ENCODE data around the gene CNTN5.
"Not testable (repeated sequence)": the region's sequence is repeated elsewhere in the genome, so short reads cannot be mapped to it uniquely, and the experiment has no call there.

CNTN5 gene

GRCh38 chr11:99279266-99279665, 258.5 kb downstream of the CNTN5 start:
- no peak for DNase-seq

GRCh38 chr11:99281331-99281730, 260.6 kb downstream of the CNTN5 start:
- DNase-seq, result no peak

DNA sequence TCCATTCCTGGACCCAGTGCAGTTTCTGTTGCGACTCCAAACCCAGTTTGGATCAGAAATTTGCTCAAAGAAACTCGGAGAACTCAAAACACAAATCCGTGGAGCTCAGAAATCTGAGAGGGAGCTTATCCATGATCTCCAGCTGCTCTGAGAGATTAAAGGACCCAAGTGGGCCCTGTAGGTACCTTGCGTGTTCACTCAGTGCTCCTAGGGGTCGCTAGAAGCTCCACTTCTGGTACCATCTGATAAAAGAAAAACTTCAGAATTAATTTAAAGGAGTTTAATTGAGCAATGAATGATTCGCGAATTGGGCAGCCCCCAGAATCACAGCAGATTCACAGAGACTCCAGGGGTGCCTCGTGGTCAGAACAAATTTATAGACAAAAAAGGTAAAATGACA, 277.2 kb downstream of the CNTN5 start:
- DNase-seq, result not testable (repeated sequence)

DNA sequence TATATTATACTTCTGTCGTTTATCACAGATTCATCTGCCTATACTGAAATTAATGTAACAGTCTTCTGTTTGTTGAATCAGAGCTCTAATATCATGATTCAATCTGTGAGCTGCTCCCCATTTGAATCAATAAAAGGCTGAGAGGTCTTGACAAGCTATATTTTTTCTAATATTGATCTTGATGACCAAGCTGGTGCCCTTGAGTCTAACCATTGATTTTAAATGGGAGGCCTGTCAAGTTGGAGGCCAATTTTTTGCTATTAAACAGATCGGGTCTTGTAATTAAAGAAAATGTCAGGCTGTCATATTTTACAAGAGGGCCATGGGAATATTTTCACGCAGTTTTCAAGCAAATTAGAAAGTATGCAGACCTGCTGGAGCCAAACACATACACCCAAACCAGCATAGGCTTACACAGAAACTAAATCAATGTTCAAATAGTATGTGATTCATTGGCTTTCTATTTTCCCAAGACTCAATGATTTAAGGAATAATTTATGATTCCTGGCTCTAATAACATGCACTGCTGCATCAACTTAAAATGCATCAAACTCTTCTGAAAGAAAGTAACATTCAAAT, 286.9 kb downstream of the CNTN5 start:
- no peak for DNase-seq

DNA sequence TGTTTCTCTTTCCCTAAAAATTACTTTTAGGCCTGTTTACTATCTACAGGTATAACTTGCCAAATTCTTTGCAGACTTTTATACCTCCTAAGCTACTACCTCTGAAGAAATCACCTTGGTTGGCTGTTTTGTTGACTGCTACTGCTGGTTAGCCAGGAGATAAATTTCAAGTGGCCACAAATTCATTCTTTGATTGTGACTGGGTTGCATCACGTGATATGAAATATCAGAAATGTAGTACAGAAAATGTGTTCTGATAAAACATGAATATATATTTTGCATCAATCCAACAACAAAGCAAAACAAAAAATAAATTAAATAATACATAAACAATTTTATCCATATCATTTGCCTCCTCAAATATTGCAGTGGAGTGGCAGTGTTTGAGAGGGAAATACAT, 291.1 kb downstream of the CNTN5 start:
- no peak for DNase-seq

DNA sequence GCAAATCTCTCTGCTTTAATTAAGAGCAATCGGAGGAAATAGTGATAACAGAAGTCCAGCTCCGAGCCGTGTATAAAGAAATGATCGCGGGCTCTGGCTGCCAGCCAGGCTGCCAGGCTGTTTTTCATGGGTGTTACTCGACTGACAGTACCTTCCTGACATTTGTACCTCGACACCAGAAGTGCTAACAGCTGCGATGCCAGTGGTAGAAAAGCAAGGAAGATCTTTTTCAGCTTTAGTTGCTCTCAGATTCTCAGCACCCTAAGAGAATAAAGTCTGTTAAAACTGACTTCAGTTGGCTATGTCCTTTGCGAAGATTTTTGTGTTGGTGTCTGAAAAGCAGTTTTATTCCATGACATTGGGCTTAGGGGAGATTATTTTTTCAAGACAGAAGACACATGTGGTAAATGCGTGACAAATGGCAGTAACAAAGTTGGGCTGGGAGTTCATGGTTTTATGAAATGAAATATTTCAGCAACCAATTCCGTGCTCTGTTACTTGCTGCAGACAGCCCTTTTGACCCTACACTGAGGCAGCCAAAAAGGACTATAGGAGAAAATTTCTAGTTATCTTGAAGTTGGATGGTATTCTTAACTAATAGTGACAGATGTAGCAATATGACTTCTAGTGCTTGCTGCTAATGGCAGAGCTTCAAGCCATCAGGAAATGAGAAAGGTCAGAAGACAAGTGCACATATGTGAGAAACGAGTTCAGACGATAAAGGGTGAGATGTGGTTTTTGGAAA, 296.2 kb downstream of the CNTN5 start:
- DNase-seq, result no peak

GRCh38 chr11:99320769-99321290, 300.1 kb downstream of the CNTN5 start:
- DNase-seq, result no peak

- no peak for DNase-seq
Observed at GRCh38 chr11:99325847-99326246, 305.1 kb downstream of the CNTN5 start.

- no peak for DNase-seq
Observed at GRCh38 chr11:99327066-99327465, 306.3 kb downstream of the CNTN5 start.

GRCh38 chr11:99327527-99327926, 306.8 kb downstream of the CNTN5 start:
- DNase-seq, result no peak

GRCh38 chr11:99333621-99334020, 312.9 kb downstream of the CNTN5 start:
- DNase-seq, result no peak

DNA sequence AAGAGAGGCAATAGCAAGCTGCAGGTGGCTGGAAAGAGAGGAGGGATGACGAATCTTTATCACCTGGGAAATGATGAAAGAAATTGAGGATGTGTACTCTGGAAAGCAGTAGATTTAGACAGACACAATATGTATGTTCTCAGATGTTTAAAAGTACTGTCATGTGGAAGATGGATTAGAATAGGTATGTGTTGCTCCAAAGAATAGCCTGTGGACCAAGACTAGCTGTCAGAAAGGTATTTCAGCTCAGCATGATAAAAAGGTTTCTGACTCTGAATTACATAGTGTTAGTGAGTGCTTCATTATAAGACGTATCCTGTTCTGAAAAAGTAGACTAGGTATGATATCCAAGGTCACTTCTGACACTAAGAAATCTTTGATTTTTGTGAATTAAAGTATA, 322.4 kb downstream of the CNTN5 start:
- no peak for DNase-seq

DNA sequence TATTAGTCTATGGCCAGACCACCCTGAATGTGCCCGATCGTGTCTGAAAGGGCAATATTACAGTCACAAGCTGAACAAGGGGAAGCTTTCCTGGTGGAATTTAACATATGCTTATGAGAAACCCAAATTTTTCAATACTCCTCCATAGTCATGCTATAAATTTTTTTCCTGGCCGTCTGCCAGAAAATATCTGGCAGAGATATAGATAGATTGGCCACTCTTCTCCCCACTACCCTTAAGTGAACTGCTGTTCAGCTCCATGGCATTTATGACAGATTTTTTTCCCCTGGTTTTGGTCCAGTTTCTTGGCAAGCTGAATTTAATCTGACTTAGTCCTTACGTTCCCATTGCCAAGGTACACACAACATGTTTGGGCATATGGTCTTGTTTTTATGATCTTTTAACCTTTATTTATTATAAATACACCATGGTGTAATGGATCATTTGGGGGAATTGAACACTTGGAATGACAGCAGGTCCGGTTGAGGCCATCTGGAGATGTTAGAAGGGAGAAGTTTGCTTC, 328.5 kb downstream of the CNTN5 start:
- no peak for DNase-seq

GRCh38 chr11:99351624-99352023, 330.9 kb downstream of the CNTN5 start:
- no peak for DNase-seq

- no peak for DNase-seq
Observed at GRCh38 chr11:99352642-99353041, 331.9 kb downstream of the CNTN5 start.

- no peak for DNase-seq
Observed at GRCh38 chr11:99366546-99366945, 345.8 kb downstream of the CNTN5 start.

DNA sequence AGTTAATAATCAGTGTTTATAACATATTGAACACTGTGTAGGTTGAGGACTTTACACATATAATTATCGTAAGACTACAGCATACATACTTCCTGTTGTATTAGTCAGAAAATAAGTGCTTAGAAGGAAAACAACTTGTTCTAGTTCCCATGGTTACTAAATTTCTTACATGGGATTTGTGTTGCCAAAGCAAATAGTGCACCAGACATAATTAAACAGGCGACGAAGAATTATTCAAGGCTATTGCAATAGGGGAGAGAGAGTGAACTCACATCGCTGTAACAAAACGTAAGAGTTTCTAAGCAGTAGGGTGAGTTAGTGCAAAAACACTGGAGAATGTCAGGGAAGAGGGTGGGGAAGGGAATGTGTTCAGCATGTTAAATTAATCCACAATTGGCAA, 347.8 kb downstream of the CNTN5 start:
- DNase-seq, result no peak

DNA sequence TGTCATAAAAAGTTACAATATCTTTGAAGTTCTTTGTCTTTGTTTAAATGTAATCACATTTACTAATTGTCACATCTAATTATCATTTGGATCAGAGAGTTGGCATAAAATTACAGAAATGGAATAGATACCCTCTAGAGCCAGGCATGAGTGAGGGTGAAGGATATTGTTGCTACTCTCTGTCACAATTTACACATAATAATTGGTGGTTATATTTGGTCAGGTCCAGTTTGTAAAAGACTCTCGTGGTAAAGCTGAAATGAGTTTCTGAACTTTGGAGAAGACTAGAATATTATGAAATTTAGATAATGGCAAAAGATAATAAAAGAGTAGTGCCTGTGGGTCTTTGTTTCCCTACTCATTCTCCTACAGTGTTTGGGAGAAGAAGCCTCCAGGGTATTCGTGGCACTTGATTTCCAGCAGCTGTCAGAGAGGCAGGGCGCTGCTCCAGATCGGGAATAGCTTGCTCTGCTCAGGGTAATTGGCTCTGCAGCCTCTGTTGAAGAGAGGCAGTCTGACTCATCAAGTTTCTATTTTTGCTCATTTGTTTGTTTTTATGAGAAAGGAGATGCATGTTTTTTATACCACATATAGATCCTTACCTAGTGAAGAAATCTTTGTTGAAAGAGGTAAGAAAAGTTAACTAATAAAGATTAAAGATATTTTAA, 349.9 kb downstream of the CNTN5 start:
- DNase-seq, result no peak

- DNase-seq, result no peak
Observed at GRCh38 chr11:99371257-99371656, 350.5 kb downstream of the CNTN5 start.

GRCh38 chr11:99376463-99376862, 355.7 kb downstream of the CNTN5 start:
- DNase-seq, result no peak

DNA sequence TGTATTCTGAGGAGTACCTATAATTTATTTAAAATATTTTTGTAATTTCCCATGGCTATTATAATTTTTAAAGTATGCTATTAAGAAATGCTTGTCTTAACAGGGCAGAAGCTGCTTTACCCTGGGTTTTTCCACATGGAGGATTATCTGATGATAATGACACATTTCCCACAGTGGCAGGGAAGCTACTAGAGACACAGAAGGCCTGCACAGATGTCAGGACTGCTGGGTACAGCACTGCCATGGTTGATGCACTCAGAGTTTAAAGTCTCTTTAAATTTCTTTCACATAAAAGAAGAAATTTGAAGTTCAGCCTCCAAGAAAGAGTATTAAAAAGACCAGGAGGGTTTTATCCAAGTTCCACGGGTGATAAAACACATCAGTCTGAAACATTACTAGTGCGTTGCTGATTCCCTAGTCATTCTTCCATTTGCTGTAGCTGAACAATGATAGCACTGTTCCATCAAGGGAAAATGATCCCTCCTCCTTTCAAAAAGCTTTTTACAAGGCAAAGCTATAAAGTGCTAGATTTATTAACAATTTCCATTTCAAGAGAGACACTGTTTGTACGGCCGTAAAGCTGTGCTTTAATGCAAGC, 363.0 kb downstream of the CNTN5 start:
- no peak for DNase-seq

DNA sequence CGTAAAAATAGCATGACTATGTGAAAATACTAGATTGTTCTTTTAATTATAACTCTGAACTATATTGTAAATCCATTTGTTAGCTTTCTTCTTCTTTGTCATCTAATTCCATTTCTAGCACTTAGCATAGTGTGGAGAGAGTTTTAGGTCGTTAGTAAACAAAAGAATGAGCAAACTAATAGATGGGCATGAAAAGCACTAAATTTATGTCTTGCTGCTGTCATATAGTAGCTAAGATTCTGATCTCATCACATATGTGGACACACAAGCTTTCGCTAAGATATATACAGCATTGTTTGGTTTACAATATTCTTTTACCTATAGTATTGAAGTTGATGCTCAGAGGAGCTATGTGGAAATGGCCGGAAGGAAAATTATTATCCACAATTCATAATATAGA, 370.5 kb downstream of the CNTN5 start:
- DNase-seq, result no peak

- DNase-seq, result no peak
Observed at GRCh38 chr11:99406345-99406744, 385.6 kb downstream of the CNTN5 start.

Measured in activated CD4-positive, alpha-beta T cell treated with anti-CD3 and anti-CD28 coated beads, Interleukin-2, amount 50 U/mL, for 4 hours (primary cell).